Occipital lobe (tissue), 2 donors: ENCODE results near the gene CACNB4. TPM values are rescaled to one million over a fixed set of nuclear protein-coding genes. Genes with fewer than 3 reads are reported as not detected.
"Not testable (repeated sequence)": the region's sequence is repeated elsewhere in the genome, so short reads cannot be mapped to it uniquely, and the experiment has no call there.

Experiments used
- DNase-seq: peaks from one replicate; lab custom pipeline; 2025; lab: John Stamatoyannopoulos, UW
- total RNA-seq: library from RNA; depleted of rRNA; stranded (reverse); fragments of >200 nt; gene quantifications from one replicate; pipeline ENCODE4 v1.2.3, GENCODE V29; 2014

Gene CACNB4
- total RNA-seq, 1 donor from 2014 or later = 70.2 TPM

- DNase-seq = no peak
Observed at GRCh38 chr2:151946250-151946884, 152.5 kb downstream of the CACNB4 start.

DNA sequence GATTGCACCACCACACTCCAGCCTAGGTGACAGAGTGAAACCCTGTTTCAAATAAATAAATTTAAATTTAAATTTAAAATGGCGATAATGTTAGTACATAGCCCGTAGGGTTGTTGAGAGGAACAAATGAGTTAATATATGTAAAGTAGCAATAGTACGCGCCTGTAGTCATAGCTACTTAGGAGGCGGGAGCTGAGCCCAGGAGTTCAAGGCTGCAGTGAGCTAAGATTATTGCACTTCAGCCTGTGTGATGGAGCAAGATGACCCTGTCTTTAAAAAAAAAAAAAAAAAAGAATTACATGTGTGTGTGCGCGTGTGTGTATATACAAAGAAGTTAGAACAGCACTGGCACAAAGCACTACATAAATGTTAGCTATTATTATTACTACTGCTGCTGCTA lies 153.2 kb downstream of the CACNB4 start:
- DNase-seq = no peak

GRCh38 chr2:151945186-151945585 lies 153.7 kb downstream of the CACNB4 start:
- no peak for DNase-seq

GRCh38 chr2:151943461-151943860 lies 155.4 kb downstream of the CACNB4 start:
- DNase-seq = no peak

DNA sequence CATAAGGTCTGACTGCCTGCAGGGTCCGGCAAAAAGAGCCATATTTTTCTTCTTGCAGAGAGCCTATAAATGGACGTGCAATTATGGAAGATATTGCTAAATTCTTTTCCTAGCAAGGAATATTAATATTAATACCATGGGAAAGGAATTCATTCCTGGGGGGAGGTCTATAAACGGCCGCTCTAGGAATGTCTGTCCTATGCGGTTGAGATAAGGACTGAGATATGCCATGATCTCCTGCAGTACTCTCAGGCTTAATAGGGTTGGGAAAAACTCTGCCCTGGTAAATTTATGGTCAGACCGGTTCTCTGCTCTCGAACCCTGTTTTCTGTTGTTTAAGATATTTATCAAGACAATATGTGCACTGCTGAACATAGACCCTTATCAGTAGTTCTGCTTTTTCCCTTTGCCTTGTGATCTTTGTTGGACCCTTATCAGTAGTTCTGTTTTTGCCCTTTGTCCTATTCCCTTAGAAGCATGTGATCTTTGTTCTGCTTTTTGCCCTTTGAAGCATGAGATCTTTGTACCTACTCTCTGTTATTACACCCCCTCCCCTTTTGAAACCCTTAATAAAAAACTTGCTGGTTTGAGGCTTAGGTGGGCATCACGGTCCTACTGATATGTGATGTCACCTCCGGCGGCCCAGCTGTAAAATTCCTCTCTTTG lies 156.2 kb downstream of the CACNB4 start:
- not testable (repeated sequence) for DNase-seq

DNA sequence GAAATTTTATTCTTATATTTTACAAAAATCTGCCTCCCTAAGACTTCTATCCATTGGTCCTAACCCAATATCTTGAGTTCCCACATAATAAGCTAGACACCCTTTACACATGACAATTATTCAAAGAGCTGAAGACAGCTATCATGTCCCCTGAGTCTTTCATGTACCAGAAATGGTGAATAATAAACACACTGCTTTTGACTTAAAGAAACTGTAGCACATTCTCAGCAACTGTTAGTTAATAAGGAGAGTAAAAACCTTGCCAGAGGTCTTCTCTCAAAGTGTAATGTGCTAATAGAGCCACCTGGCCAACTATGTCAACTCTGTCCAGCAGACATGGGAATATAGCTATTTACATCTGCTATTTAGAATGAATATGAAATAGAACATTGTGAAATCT lies 160.9 kb downstream of the CACNB4 start:
- no peak for DNase-seq

DNA sequence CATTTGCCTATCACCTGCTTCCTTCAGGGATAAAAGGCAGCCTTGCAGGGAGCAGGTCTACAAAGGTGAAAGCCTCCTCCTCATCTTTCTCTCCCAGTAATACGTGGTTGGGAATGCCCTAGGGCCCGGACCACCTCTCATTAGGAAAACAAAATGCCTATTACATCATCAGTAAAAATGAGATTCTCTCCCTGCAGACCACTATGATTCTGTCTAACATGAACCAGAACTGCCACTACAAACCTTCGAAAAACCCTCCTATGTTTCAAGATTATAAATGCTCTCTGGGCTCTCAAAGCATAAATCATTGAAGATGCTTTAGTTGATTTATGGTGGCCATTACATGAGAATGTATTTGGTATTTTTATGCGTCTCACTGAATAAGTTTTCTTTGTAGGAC lies 162.2 kb downstream of the CACNB4 start:
- no peak for DNase-seq

GRCh38 chr2:151933266-151933804 lies 165.5 kb downstream of the CACNB4 start:
- DNase-seq = no peak

DNA sequence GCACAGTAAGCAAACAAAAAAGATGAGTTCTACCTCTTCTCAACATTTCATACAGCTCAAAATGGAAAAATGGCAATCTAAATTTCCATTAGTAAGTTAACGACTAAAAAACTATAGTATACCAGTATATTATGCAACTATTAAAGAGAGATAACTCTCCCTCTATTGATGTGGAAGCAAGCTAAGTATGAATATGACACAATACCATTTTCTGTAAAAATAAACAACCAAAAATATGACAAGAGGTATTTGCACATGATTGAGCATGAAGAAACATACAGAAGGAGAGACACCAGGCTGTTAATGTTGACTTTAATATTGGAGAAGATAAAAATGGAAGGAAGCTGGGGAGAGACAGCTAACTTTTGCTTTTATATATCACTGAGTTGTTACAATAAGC lies 167.1 kb downstream of the CACNB4 start:
- no peak for DNase-seq

GRCh38 chr2:151931030-151931611 lies 167.7 kb downstream of the CACNB4 start:
- DNase-seq = no peak

GRCh38 chr2:151930042-151930441 lies 168.8 kb downstream of the CACNB4 start:
- no peak for DNase-seq

DNA sequence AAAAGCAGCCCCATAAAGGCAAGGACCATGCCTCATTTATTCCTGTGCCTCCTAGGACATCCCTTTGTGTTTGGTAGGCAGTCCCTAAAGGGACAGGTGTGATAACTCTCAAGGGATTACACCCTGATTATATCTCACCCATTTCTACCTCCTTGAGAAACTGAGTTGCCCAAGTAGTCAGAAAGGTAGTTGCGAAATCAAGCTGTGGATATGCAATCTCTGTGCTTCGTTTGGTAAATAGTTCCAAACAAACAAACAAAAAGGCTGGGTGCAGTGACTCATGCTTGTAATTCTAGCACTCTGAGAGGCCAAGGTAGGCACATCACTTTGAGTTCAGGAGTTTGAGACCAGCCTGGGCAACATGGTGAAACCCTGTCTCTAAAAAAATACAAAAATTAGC lies 170.5 kb downstream of the CACNB4 start:
- DNase-seq = no peak

GRCh38 chr2:151927501-151928221 lies 171.2 kb downstream of the CACNB4 start:
- peak; percentile 44 for DNase-seq

- no peak for DNase-seq
Observed at GRCh38 chr2:151922845-151923666, 175.8 kb downstream of the CACNB4 start.

DNA sequence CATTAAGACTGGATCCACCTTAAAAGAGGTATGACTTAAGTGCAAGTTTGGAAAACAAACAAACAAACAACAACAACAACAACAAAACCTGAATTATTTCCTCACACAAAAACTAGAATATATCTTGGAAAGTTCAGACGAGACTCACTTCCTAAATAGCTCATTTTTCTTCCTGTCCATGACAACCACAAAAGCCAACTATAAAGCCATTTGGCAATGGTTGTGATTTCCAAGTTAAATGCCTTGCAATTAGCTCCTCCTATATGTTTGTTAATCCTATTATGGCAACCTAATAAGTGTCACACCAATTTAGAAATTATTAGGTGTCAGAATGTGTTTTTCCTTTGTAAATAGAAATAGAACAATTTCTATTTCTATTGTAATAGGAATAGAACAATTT lies 179.1 kb downstream of the CACNB4 start:
- DNase-seq = no peak

DNA sequence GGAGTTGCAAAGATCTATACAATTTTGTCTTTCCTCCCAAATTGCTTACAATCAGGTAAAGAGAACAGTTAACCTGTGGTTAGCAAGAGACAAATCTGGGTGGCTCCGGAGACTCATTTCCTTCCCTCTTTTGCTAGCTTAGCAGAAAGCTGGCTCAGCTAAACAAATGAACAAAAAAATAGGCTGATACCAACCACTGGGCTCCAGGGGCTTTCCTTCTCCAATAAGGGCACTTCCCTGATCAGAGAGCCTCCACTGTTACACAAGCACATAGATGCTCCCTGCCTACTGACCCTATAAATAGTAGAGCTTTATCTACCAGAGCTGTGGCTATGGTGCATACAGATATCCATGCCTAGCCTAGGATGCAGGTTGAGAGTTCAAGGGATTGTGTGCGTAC lies 180.5 kb downstream of the CACNB4 start:
- DNase-seq = no peak

GRCh38 chr2:151916632-151917031 lies 182.2 kb downstream of the CACNB4 start:
- no peak for DNase-seq

DNA sequence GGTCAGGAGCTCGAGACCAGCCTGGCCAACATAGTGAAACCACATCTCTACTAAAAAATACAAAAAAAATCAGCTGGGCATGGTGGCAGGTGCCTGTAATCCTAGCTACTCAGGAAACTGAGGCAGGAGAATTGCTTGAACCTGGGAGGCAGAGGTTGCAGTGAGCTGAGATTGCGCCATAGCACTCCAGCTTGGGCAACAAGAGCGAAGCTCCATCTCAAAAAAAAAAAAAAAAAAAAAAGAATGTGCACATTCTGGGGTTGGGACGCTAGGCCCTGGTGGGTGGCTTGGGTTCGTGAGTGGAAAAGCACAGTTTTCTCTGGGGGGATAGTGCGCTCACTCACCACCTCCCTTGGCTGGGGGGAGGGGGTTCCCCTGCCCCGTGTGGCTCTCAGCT lies 183.2 kb downstream of the CACNB4 start:
- not testable (repeated sequence) for DNase-seq

DNA sequence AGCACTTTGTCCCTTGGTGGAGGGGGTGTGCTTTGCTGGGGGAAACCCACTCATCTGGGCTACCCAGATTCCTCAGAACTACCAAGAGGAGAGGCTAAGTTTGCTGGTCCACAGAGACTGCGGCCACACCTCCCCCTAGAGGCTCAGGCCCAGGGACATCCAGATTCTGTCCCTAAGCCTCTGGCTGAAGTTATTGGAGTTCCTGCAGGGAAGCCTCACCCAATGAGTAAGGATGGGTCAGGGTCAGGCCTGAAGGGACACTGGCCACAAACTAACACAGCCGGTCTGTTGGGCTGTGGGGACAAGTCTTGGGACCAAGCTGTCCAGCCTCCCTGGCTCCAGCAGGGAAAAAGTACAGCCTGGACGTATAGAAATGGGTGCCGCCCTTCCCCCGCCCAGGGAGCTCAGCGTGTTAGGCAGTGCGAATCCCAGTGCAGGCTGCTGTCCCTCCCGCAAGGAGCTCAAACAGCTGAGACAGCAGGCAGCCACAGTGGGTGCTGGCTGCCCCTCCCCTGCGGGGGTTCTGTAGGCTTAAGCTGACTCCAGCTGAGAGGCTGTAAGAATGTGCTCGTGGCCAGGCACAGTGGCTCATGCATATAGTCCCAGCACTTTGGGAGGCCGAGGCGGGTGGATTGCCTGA lies 183.7 kb downstream of the CACNB4 start:
- no peak for DNase-seq

DNA sequence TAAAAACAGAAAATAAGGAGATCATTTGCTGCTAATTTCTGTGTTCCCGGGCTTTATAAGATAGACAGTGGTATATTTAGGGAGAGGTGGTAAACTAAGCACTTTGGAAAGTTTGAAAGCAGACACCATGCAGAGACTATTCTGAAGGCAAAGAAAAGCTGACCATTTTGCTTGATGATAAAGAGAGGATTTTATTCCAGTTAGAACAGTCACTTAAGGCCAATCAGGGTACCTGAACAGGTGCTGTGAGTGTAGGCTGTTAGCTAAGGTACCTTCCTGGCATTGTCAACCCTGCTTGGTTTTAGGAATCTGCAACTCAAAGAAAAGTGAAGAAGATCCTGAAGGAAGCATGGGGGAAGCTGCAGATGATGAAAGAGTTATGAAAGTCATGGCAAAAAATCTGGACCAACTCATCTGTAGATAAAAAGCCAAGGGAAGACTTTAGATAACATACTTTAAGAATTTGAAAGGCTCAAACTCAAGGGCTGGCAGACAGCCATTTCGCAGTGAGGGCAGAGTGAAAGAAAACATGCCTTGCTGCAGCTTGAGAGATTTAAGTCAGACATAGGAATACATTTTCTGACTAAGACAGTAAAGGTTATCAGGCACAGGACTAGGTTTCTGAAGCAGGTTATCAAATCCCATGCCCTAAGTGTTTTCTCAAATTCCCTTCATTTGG lies 190.5 kb downstream of the CACNB4 start:
- no peak for DNase-seq
